GM12891 (cell line): ENCODE results near the gene C2CD3.

Experiments
- PAX5 ChIP-seq: IDR thresholded peaks from 2 replicates; pipeline ENCODE4 v1.6.1; 2011; ENCODE audit warnings: low read length, moderate library complexity, mild to moderate bottlenecking; ENCODE audit not compliant: insufficient read depth, severe bottlenecking
- POLR2A ChIP-seq: IDR thresholded peaks from 2 replicates; pipeline ENCODE4 v1.6.1; 2011; ENCODE audit warnings: low read depth, low read length, control low read depth
- POLR2AphosphoS5 ChIP-seq: IDR thresholded peaks from 2 replicates; pipeline ENCODE4 v1.6.1; 2011; ENCODE audit warnings: low read depth, low read length, control low read depth
- POU2F2 ChIP-seq: IDR thresholded peaks from 2 replicates; pipeline ENCODE4 v1.6.1; 2011; ENCODE audit warnings: low read depth, mild to moderate bottlenecking, control low read depth, low read length, moderate library complexity
- SPI1 ChIP-seq: IDR thresholded peaks from 2 replicates; pipeline ENCODE4 v1.6.1; 2011; ENCODE audit warnings: low read depth, low read length, control low read depth
- TAF1 ChIP-seq: IDR thresholded peaks from 2 replicates; pipeline ENCODE4 v1.6.1; 2011; ENCODE audit warnings: low read depth, low read length, control low read depth

GRCh38 chr11:74024261-74025029 lies 146.4 kb downstream of the C2CD3 start:
- TF ChIP-seq TAF1 = no peak
- no peak for TF ChIP-seq POLR2A
- no peak for TF ChIP-seq POLR2AphosphoS5
- TF ChIP-seq SPI1 = no peak
- TF ChIP-seq POU2F2 = no peak
- TF ChIP-seq PAX5 = no peak
